ENCODE results near the gene MRPL54.

Gene MRPL54

DNA sequence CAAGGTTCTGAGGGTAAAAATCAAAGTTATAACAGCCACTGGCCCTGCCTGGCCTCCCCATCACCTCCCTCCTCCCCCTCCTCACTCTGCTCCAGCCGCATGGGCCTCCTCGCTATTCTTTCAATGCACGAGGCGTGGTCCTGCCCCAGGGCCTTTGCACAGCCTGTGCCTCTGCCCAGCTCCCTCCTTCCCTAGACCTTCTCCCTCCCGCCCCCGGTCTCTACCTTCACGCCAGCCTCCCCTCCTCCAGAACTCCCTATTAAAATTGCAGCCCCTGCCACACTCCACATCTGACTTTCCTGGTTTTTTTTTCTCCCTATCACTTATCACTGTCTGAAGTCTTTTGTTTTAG is 6.2 kb downstream of the MRPL54 start:
- H3K27me3 ChIP-seq (ENCODE audit: control insufficient read depth, insufficient read depth, low read length, poor library complexity, severe bottlenecking): no peaks in the 10 kb centered on the region
- 93 to 96% methylated on average over 7 of the region's 7 CpGs for WGBS, 2 experiments
- no peak overlapping the region for H3K4me3 ChIP-seq (ENCODE audit: insufficient read depth, low read depth, low read length)
- no peaks in the 10 kb centered on the region for H3K9me3 ChIP-seq (ENCODE audit: control insufficient read depth, low read length)
- no peaks in the 10 kb centered on the region for H3K36me3 ChIP-seq (ENCODE audit: control insufficient read depth, insufficient read depth, low read length)
- peaks cover 15% of the 10 kb centered on the region for H3K4me1 ChIP-seq (ENCODE audit: control insufficient read depth, insufficient read depth, low read length)
- H3K27ac ChIP-seq (ENCODE audit: insufficient read depth, low read depth, low read length, poor library complexity, severe bottlenecking): no peak overlapping the region

DNA sequence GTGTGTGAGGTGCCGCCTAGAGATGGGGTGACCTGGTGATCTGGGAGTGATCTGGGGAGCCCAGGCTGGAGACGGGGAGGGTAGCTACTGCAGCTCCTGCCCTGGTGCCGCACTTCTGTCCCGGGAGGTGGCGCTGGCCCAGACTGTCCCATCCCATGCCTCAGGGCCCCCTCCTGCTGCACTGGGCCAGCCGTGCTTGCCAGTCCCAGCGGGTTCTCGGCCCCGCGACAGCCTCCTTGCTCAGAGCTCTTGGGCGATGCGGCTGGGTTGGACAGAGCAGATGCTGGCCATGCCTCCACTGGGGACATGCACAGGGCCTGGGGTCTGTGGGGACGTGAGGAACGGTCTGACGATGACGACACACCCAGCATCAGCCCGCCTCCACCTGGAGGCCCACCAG is 7.0 kb downstream of the MRPL54 start:
- H3K27ac ChIP-seq (ENCODE audit: insufficient read depth, low read depth, low read length, poor library complexity, severe bottlenecking): no peak overlapping the region
- 86 to 89% methylated on average over 17 of the region's 17 CpGs for WGBS, 2 experiments
- H3K9me3 ChIP-seq (ENCODE audit: control insufficient read depth, low read length): no peaks in the 10 kb centered on the region
- no peaks in the 10 kb centered on the region for H3K36me3 ChIP-seq (ENCODE audit: control insufficient read depth, insufficient read depth, low read length)
- peaks cover 15% of the 10 kb centered on the region for H3K4me1 ChIP-seq (ENCODE audit: control insufficient read depth, insufficient read depth, low read length)
- no peak overlapping the region for H3K4me3 ChIP-seq (ENCODE audit: insufficient read depth, low read depth, low read length)
- no peaks in the 10 kb centered on the region for H3K27me3 ChIP-seq (ENCODE audit: control insufficient read depth, insufficient read depth, low read length, poor library complexity, severe bottlenecking)

DNA sequence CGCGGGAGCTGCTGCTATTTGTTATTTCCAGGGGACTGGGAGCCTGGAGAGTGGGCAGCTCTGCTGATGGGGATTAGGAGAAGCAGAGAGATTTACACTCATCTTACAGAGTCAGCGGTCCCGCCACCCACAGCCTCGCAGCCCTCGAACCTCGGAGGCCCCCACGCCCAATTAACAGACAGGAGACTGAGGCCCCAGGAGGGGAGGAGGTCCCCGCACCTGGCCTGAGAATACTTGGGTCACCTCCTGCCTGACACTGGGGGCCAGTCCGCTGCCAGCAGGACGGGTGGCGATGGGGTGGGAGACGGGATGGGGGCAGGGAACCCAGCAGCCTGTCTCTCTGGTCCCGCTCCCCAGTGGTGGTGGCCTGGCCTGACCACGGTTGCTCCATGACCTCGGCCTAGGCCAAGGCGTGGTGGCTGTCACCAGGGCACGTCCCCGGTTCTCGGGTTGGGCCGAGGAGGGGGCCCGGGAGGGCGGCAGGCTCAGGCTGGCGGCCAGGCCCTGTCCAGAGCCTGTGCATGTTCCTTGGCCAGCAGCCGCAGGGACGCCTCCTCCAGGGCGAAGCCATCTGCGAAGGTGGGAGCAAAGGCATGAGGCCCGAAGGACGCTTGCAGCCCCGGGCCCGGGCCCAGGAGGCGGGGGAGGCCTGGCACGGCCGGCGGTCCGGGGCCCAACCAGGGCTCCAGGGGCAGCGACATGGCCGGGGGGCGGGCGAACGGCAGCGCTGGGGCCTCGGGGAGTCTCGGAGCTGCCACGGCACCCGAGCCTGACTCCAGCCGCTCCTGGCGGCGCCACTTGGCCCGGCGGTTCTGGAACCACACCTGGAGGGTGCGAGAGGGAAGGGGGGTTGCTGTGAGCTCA is 7.9 kb downstream of the MRPL54 start:
- Histone ChIP-seq H3K27ac (ENCODE audit: insufficient read depth, low read depth, low read length, poor library complexity, severe bottlenecking) (no peak overlapping the region), H3K9me3 (ENCODE audit: control insufficient read depth, low read length) (no peaks in the 10 kb centered on the region), H3K36me3 (ENCODE audit: control insufficient read depth, insufficient read depth, low read length) (no peaks in the 10 kb centered on the region), H3K4me3 (ENCODE audit: insufficient read depth, low read depth, low read length) (no peak overlapping the region), H3K4me1 (ENCODE audit: control insufficient read depth, insufficient read depth, low read length) (peaks cover 15% of the 10 kb centered on the region), H3K27me3 (ENCODE audit: control insufficient read depth, insufficient read depth, low read length, poor library complexity, severe bottlenecking) (no peaks in the 10 kb centered on the region)
- 86 to 87% methylated on average over 53 of the region's 53 CpGs for WGBS, 2 experiments

DNA sequence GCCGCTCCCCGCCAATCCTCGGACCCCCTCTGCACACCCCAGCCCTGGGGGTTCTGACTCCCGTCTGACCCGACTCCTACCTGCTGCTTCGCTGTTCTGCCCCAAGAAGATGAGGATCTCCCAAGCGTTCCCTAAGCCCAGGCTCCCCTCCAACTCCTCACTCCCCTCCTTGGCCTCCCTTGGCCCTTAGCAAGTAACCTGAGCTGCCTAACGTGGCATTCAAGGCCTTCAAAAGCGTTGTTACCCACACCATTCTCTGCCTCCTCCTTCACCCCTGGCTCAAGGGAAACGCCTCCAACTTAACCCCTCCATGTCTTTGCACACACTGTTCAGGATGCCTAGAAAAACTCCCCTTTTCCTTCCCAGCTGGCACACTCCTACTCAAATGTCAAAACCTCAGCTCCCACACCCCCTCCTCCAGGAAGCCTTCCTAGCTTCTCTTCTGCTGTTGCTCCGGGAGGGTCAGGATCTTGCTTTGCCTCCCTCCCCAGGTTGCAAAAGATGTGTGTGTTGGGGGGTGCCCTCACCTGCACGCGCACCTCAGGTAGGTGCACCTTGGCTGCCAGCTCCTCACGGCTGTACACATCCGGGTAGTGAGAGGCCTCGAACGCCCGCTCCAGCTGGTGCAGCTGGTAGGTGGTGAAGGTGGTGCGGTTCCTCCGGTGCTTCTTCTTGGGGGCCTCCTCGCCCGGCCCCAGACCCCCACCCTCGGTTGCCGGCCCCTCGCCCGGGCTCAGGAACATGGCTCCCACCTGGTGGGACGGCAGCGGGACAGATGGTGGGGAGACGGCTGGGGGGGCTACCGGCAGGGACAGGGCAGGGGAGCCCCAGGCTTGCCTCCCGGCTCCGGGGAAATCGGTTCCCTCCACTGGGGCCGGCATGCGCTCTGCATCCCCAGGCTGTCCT is 8.8 kb downstream of the MRPL54 start:
- peaks cover 15% of the 10 kb centered on the region for H3K4me1 ChIP-seq (ENCODE audit: control insufficient read depth, insufficient read depth, low read length)
- H3K4me3 ChIP-seq (ENCODE audit: insufficient read depth, low read depth, low read length): no peak overlapping the region
- no peaks in the 10 kb centered on the region for H3K9me3 ChIP-seq (ENCODE audit: control insufficient read depth, low read length)
- H3K27ac ChIP-seq (ENCODE audit: insufficient read depth, low read depth, low read length, poor library complexity, severe bottlenecking): no peak overlapping the region
- 74 to 76% methylated on average over 35 of the region's 35 CpGs for WGBS, 2 experiments
- H3K27me3 ChIP-seq (ENCODE audit: control insufficient read depth, insufficient read depth, low read length, poor library complexity, severe bottlenecking): no peaks in the 10 kb centered on the region
- no peaks in the 10 kb centered on the region for H3K36me3 ChIP-seq (ENCODE audit: control insufficient read depth, insufficient read depth, low read length)

DNA sequence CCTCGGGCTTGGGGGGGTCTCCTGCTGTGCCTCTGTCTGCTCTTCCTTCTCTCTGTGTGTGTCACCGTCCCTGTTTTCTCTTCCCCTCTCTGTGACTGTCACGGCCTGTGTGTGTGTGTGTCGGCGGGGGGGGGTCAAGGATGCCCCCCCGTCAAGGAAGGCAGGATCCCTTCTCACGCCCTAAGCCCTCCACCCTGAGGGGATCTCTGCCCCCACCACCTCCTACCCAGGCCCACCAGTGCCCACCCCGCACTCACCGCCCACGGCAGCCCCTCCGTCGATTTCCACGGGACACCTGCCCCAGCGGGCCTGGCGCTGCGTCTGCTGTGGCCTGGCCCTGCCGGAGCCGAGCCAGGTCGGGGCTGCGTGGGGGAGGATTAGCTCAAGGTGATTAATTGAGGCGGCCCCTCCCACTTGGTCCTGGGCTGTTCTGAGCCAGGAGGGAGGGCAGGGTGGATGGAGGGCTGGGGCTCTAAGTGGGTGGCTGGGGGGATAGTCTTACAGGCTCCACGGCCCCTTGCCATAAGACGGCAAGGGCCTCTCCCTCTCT is 9.5 kb downstream of the MRPL54 start, which contains the start of gene RAX2:
RAX2 (minus strand) TSS at position 323 of the 550 bp plus-strand sequence. CDS start 486 bp downstream, outside the sequence.
- 64 to 66% methylated on average over 23 of the region's 23 CpGs for WGBS, 2 experiments
- Histone ChIP-seq H3K27me3 (ENCODE audit: control insufficient read depth, insufficient read depth, low read length, poor library complexity, severe bottlenecking) (no peaks in the 10 kb centered on the region), H3K27ac (ENCODE audit: insufficient read depth, low read depth, low read length, poor library complexity, severe bottlenecking) (no peak within 1 kb of the TSS), H3K4me3 (ENCODE audit: insufficient read depth, low read depth, low read length) (no peak within 1 kb of the TSS), H3K4me1 (ENCODE audit: control insufficient read depth, insufficient read depth, low read length) (peaks cover 15% of the 10 kb centered on the region), H3K36me3 (ENCODE audit: control insufficient read depth, insufficient read depth, low read length) (no peaks in the 10 kb centered on the region), H3K9me3 (ENCODE audit: control insufficient read depth, low read length) (no peaks in the 10 kb centered on the region)

- no peaks in the 10 kb centered on the region for H3K36me3 ChIP-seq (ENCODE audit: control insufficient read depth, insufficient read depth, low read length)
- 87% methylated on average over 12 of the region's 12 CpGs for WGBS, 2 experiments
These were observed 11.5 kb downstream of the MRPL54 start for GRCh38 chr19:3773814-3774515.

DNA sequence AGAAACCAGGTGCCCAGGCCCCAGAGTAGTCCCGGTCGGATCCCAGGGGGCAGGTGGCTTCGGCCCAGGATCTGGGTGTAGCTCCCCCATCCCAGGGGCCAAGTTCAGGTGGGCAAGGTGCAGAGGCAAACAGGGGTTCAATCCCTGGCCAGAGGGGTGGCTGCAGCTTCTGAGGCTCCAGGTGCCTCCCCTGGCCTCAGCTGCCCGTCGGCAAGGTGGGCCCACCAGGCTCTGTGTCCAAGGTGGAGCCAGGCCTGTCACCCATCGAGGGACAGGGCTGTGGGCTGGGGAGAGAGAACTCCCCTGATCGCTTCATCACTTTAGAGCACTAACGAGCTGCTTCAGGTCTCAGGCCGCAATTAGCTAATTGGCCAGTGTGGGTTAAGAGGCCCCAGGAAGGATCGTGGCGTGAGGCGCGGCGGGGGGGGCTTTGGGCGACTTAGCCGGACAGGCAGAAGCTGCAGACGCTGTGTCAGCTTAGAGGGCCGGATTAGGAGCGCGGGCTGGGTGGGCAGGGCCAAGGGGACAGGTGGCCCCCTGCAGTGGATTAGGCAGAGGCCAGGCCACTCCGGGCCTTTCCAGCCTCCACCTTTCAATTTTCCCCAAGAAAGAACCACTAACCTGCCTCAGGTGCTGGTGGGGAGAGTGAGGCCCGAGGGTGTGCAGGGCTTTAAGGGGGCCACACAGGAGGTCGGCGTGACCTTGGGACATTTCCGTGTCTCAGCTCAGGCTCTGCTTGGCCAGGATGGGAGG is 12.3 kb downstream of the MRPL54 start:
- H3K27ac ChIP-seq (ENCODE audit: insufficient read depth, low read depth, low read length, poor library complexity, severe bottlenecking): no peak overlapping the region
- H3K4me1 ChIP-seq (ENCODE audit: control insufficient read depth, insufficient read depth, low read length): peaks cover 15% of the 10 kb centered on the region
- no peaks in the 10 kb centered on the region for H3K36me3 ChIP-seq (ENCODE audit: control insufficient read depth, insufficient read depth, low read length)
- H3K4me3 ChIP-seq (ENCODE audit: insufficient read depth, low read depth, low read length): no peak overlapping the region
- H3K27me3 ChIP-seq (ENCODE audit: control insufficient read depth, insufficient read depth, low read length, poor library complexity, severe bottlenecking): no peaks in the 10 kb centered on the region
- H3K9me3 ChIP-seq (ENCODE audit: control insufficient read depth, low read length): no peaks in the 10 kb centered on the region
- whole genome bisulfite sequencing, 2 experiments: 83 to 85% methylated on average over 25 of the region's 25 CpGs

More at GRCh38 chr19:3773814-3774515, 11.5 kb downstream of the MRPL54 start:
- Histone ChIP-seq H3K4me1 (ENCODE audit: control insufficient read depth, insufficient read depth, low read length) (peaks cover 15% of the 10 kb centered on the region), H3K4me3 (ENCODE audit: insufficient read depth, low read depth, low read length) (no peak overlapping the region), H3K27ac (ENCODE audit: insufficient read depth, low read depth, low read length, poor library complexity, severe bottlenecking) (no peak overlapping the region), H3K27me3 (ENCODE audit: control insufficient read depth, insufficient read depth, low read length, poor library complexity, severe bottlenecking) (no peaks in the 10 kb centered on the region), H3K9me3 (ENCODE audit: control insufficient read depth, low read length) (no peaks in the 10 kb centered on the region)

DNA sequence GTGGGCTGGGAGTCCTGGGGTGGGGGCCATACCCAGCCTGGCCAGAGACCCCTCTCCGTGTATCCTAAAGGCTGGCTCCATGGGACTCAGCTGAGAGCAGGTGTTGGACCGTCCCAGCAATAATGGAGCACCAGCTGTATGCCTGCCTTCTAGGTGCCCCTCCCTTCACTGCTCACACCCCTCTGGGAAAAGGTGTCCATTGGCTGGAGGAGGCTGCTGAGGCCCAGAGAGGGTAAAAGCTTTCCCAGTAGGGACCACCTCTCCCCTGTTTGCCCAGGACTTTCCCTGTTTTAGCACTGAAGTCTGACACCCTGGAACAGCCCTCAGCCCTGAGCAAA is 12.9 kb downstream of the MRPL54 start:
- H3K9me3 ChIP-seq (ENCODE audit: control insufficient read depth, low read length): no peaks in the 10 kb centered on the region
- no peaks in the 10 kb centered on the region for H3K27me3 ChIP-seq (ENCODE audit: control insufficient read depth, insufficient read depth, low read length, poor library complexity, severe bottlenecking)
- no peak overlapping the region for H3K4me3 ChIP-seq (ENCODE audit: insufficient read depth, low read depth, low read length)
- no peaks in the 10 kb centered on the region for H3K36me3 ChIP-seq (ENCODE audit: control insufficient read depth, insufficient read depth, low read length)
- 81 to 93% methylated on average over 2 of the region's 2 CpGs for WGBS, 2 experiments
- H3K4me1 ChIP-seq (ENCODE audit: control insufficient read depth, insufficient read depth, low read length): peaks cover 15% of the 10 kb centered on the region
- H3K27ac ChIP-seq (ENCODE audit: insufficient read depth, low read depth, low read length, poor library complexity, severe bottlenecking): no peak overlapping the region

GRCh38 chr19:3775831-3776230 is 13.3 kb downstream of the MRPL54 start:
- Histone ChIP-seq H3K4me3 (ENCODE audit: insufficient read depth, low read depth, low read length) (no peak overlapping the region), H3K27ac (ENCODE audit: insufficient read depth, low read depth, low read length, poor library complexity, severe bottlenecking) (no peak overlapping the region), H3K4me1 (ENCODE audit: control insufficient read depth, insufficient read depth, low read length) (peaks cover 11% of the 10 kb centered on the region), H3K27me3 (ENCODE audit: control insufficient read depth, insufficient read depth, low read length, poor library complexity, severe bottlenecking) (no peaks in the 10 kb centered on the region), H3K9me3 (ENCODE audit: control insufficient read depth, low read length) (no peaks in the 10 kb centered on the region), H3K36me3 (ENCODE audit: control insufficient read depth, insufficient read depth, low read length) (no peaks in the 10 kb centered on the region)
- WGBS, 2 experiments: 96% methylated on average over 5 of the region's 5 CpGs

Data from ectodermal cell (in vitro differentiated cells).